NAMALWA (cell line): Measurements from ENCODE around the gene PLA2G6.

ENCODE experiments used
- DNase-seq: peaks from one replicate; pipeline ENCODE4 v3.0.0-alpha.2; 2015; ENCODE audit warnings: low spot score

The PLA2G6 gene

GRCh38 chr22:38072322-38073149 is 109.1 kb downstream of the PLA2G6 start:
- DNase-seq: no peak

- no peak for DNase-seq
Observed at GRCh38 chr22:38071421-38072321, 110.0 kb downstream of the PLA2G6 start.

GRCh38 chr22:38070250-38070921 is 111.2 kb downstream of the PLA2G6 start:
- no peak for DNase-seq

- peak; percentile 76 for DNase-seq
Observed at GRCh38 chr22:38069372-38070249, 112.0 kb downstream of the PLA2G6 start.

GRCh38 chr22:38068641-38069371 is 112.8 kb downstream of the PLA2G6 start:
- no peak for DNase-seq

- no peak for DNase-seq
Observed at GRCh38 chr22:38067761-38068360, 113.8 kb downstream of the PLA2G6 start.

- no peak for DNase-seq
Observed at GRCh38 chr22:38067028-38067415, 114.6 kb downstream of the PLA2G6 start.

GRCh38 chr22:38066381-38067027 is 115.1 kb downstream of the PLA2G6 start:
- no peak for DNase-seq

- DNase-seq: no peak
Observed at GRCh38 chr22:38065539-38065938, 116.1 kb downstream of the PLA2G6 start.

GRCh38 chr22:38062791-38063190 is 118.8 kb downstream of the PLA2G6 start:
- no peak for DNase-seq
